ENCODE results near the gene CDC42SE1.

CDC42SE1 gene

GRCh38 chr1:151037032-151037431, 22.4 kb downstream of the CDC42SE1 start:
- Histone ChIP-seq H3K36me3 (ENCODE audit: insufficient read depth, low read length) (peaks cover 12% of the 10 kb centered on the region; the same call in 1 of the 2 replicates), H3K27ac (ENCODE audit: low read depth, low read length, poor library complexity, severe bottlenecking) (no peak overlapping the region), H3K9ac (ENCODE audit: low read length) (no peak overlapping the region), H3K4me3 (ENCODE audit: low read depth, low read length, poor library complexity, severe bottlenecking) (no peak overlapping the region), H3K4me2 (ENCODE audit: low read length) (no peak overlapping the region), H3K9me2 (ENCODE audit: low read depth, low read length) (no peaks in the 10 kb centered on the region), H3F3A (ENCODE audit: insufficient read depth, low read length) (no peaks in the 10 kb centered on the region), H3K4me1 (ENCODE audit: insufficient read depth, low read length, severe bottlenecking) (no peaks in the 10 kb centered on the region), H3K9me3 (ENCODE audit: low read length) (no peaks in the 10 kb centered on the region), H4K20me1 (ENCODE audit: insufficient read depth, low read length) (no peaks in the 10 kb centered on the region), H3K27me3 (ENCODE audit: insufficient read depth, low read length) (no peaks in the 10 kb centered on the region), H3K79me2 (ENCODE audit: insufficient read depth, low read length) (no peaks in the 10 kb centered on the region), H2AFZ (ENCODE audit: low read length) (no peak overlapping the region)
- no peak for TF ChIP-seq CTCF (IDR thresholded peaks at IDR 0.05; ENCODE audit: low read length)
- TF ChIP-seq EZH2 (IDR thresholded peaks at IDR 0.05; ENCODE audit: borderline replicate concordance, low read length): no peak

DNA sequence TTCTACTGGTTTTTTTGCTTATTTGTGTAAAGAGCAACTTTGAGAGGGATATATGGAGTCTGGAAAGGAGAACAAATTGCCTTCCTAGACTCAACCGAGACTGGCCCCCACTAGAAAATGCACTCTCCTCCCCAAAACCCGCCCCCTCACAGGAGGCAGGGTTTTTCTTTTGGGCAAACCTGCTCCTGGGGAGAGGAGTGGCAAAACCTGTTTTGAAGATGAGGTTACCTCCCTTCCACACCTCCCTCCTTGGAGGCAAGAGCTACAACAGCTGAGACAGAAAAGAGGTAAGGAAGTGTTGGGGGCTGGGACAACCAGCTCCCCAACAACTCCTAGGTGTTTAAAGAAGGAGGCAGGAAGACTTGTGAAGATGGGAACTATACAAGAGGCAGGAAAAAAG, 23.1 kb downstream of the CDC42SE1 start, which contains the start of gene BNIPL:
BNIPL (plus strand) TSS at position 231 of the 400 bp plus-strand sequence; CDS start at position 371, 140 bp downstream.
- no peaks in the 10 kb centered on the region for H3K9me2 ChIP-seq (ENCODE audit: low read depth, low read length)
- H3K9ac ChIP-seq (ENCODE audit: low read length): no peak within 1 kb of the TSS
- H3K4me2 ChIP-seq (ENCODE audit: low read length): no peak within 1 kb of the TSS
- no peaks in the 10 kb centered on the region for H3K27me3 ChIP-seq (ENCODE audit: insufficient read depth, low read length)
- no peaks in the 10 kb centered on the region for H3K9me3 ChIP-seq (ENCODE audit: low read length)
- H3K4me1 ChIP-seq (ENCODE audit: insufficient read depth, low read length, severe bottlenecking): no peaks in the 10 kb centered on the region
- H4K20me1 ChIP-seq (ENCODE audit: insufficient read depth, low read length): no peaks in the 10 kb centered on the region
- no peak within 1 kb of the TSS for H2AFZ ChIP-seq (ENCODE audit: low read length)
- H3F3A ChIP-seq (ENCODE audit: insufficient read depth, low read length): no peaks in the 10 kb centered on the region
- TF ChIP-seq EZH2 (IDR thresholded peaks at IDR 0.05; ENCODE audit: borderline replicate concordance, low read length): no peak
- TF ChIP-seq CTCF (IDR thresholded peaks at IDR 0.05; ENCODE audit: low read length): no peak
- peaks cover 12% of the 10 kb centered on the region for H3K36me3 ChIP-seq (ENCODE audit: insufficient read depth, low read length)
- no peaks in the 10 kb centered on the region for H3K79me2 ChIP-seq (ENCODE audit: insufficient read depth, low read length)
- H3K4me3 ChIP-seq (ENCODE audit: low read depth, low read length, poor library complexity, severe bottlenecking): no peak within 1 kb of the TSS
- no peak within 1 kb of the TSS for H3K27ac ChIP-seq (ENCODE audit: low read depth, low read length, poor library complexity, severe bottlenecking)

- no peaks in the 10 kb centered on the region for H3K79me2 ChIP-seq (ENCODE audit: insufficient read depth, low read length)
- no peak overlapping the region for H3K27ac ChIP-seq (ENCODE audit: low read depth, low read length, poor library complexity, severe bottlenecking)
- TF ChIP-seq CTCF (IDR thresholded peaks at IDR 0.05; ENCODE audit: low read length): no peak
- TF ChIP-seq EZH2 (IDR thresholded peaks at IDR 0.05; ENCODE audit: borderline replicate concordance, low read length): no peak
- H3K4me3 ChIP-seq (ENCODE audit: low read depth, low read length, poor library complexity, severe bottlenecking): no peak overlapping the region
- H3K9me3 ChIP-seq (ENCODE audit: low read length): no peaks in the 10 kb centered on the region
- H3K27me3 ChIP-seq (ENCODE audit: insufficient read depth, low read length): no peaks in the 10 kb centered on the region
- no peak overlapping the region for H2AFZ ChIP-seq (ENCODE audit: low read length)
- H4K20me1 ChIP-seq (ENCODE audit: insufficient read depth, low read length): no peaks in the 10 kb centered on the region
- no peak overlapping the region for H3K9ac ChIP-seq (ENCODE audit: low read length)
- no peaks in the 10 kb centered on the region for H3K9me2 ChIP-seq (ENCODE audit: low read depth, low read length)
- no peaks in the 10 kb centered on the region for H3K4me1 ChIP-seq (ENCODE audit: insufficient read depth, low read length, severe bottlenecking)
- no peaks in the 10 kb centered on the region for H3F3A ChIP-seq (ENCODE audit: insufficient read depth, low read length)
- peaks cover 17% of the 10 kb centered on the region for H3K36me3 ChIP-seq (ENCODE audit: insufficient read depth, low read length)
- no peak overlapping the region for H3K4me2 ChIP-seq (ENCODE audit: low read length)
Measured at GRCh38 chr1:151035167-151035566, 24.3 kb downstream of the CDC42SE1 start.
